Suprapubic skin (tissue), 4 donors: ENCODE measurements around the gene FXYD7.

ENCODE experiments used
- CTCF ChIP-seq, 2 donors: fragments of 200-600 bp in 1 of 2; fragments of 450-650 bp in 1 of 2; sonication (generic) in 1 of 2; IDR thresholded peaks; one replicate each; pipeline ENCODE4 v1.5.1; 2016 to 2019; ENCODE audit warnings: antibody characterized with exemption in 2 of 2, mild to moderate bottlenecking in 1 of 2, moderate library complexity in 1 of 2
- EP300 ChIP-seq: sonication (generic); formaldehyde crosslinking; IDR thresholded peaks from one replicate; pipeline ENCODE4 v1.6.1; 2017; ENCODE audit warnings: antibody characterized with exemption
- POLR2A ChIP-seq, 2 donors: fragments of 450-650 bp; IDR thresholded peaks; one replicate each; pipeline ENCODE4 v1.6.1; 2017; ENCODE audit warnings: antibody characterized with exemption in 2 of 2, mild to moderate bottlenecking in 2 of 2, moderate library complexity in 2 of 2
- POLR2AphosphoS5 ChIP-seq, 3 donors: sonication (generic); formaldehyde crosslinking; IDR thresholded peaks; one replicate each; pipeline ENCODE4 v1.6.1; 2017; ENCODE audit warnings: antibody characterized with exemption in 3 of 3

GRCh38 chr19:35117799-35118198, 25.3 kb upstream of the FXYD7 start:
- TF ChIP-seq POLR2A (IDR thresholded peaks at IDR 0.05) (no peak), CTCF (IDR thresholded peaks at IDR 0.05) (no peak), EP300 (no peak), POLR2AphosphoS5 (IDR thresholded peaks at IDR 0.05) (no peak)
